ENCODE results near the gene CLIC3. TPM values are rescaled to one million over a fixed set of nuclear protein-coding genes. Genes with fewer than 3 reads are reported as not detected.

The CLIC3 gene
- total RNA-seq, 1 experiment from 2014 or later: 4.2 TPM

- no peak overlapping the region for H3K4me3 Mint-ChIP-seq (ENCODE audit: unreplicated experiment)
- no TSS peak for BruUV-seq (replicated peaks)
- H3K9me3 Mint-ChIP-seq (ENCODE audit: unreplicated experiment): peaks cover 10% of the 10 kb centered on the region
- H3K27ac Mint-ChIP-seq (ENCODE audit: low read depth, unreplicated experiment): no peak overlapping the region
- H3K27me3 Mint-ChIP-seq (ENCODE audit: insufficient read depth, unreplicated experiment): no peaks in the 10 kb centered on the region
- POLR2A ChIA-PET: no interaction called here
- no peaks in the 10 kb centered on the region for H3K36me3 Mint-ChIP-seq (ENCODE audit: insufficient read depth, unreplicated experiment)
- peaks cover 5% of the 10 kb centered on the region for H3K4me1 Mint-ChIP-seq (ENCODE audit: insufficient read depth, unreplicated experiment)
- CTCF ChIA-PET: no interaction called here
- no peak for DNase-seq (ENCODE audit: unreplicated experiment)
- TF ChIP-seq CTCF (IDR thresholded peaks at IDR 0.05; ENCODE audit: unreplicated experiment): no peak
- intact Hi-C loops (cut with micrococcal nuclease): no loop called here
Observed at GRCh38 chr9:136957461-136957860, 38.9 kb downstream of the CLIC3 start.

- no peak for TF ChIP-seq CTCF (IDR thresholded peaks at IDR 0.05; ENCODE audit: unreplicated experiment)
- H3K27ac Mint-ChIP-seq (ENCODE audit: low read depth, unreplicated experiment): no peak overlapping the region
- no TSS peak for BruUV-seq (replicated peaks)
- H3K9me3 Mint-ChIP-seq (ENCODE audit: unreplicated experiment): peaks cover 10% of the 10 kb centered on the region
- no peaks in the 10 kb centered on the region for H3K36me3 Mint-ChIP-seq (ENCODE audit: insufficient read depth, unreplicated experiment)
- peaks cover 5% of the 10 kb centered on the region for H3K4me1 Mint-ChIP-seq (ENCODE audit: insufficient read depth, unreplicated experiment)
- ChIA-PET POLR2A (no interaction called here), CTCF (no interaction called here)
- intact Hi-C loops (cut with micrococcal nuclease): no loop called here
- H3K27me3 Mint-ChIP-seq (ENCODE audit: insufficient read depth, unreplicated experiment): no peaks in the 10 kb centered on the region
- no peak overlapping the region for H3K4me3 Mint-ChIP-seq (ENCODE audit: unreplicated experiment)
- DNase-seq (ENCODE audit: unreplicated experiment): no peak
Observed at GRCh38 chr9:136956604-136957003, 39.8 kb downstream of the CLIC3 start.

- no peak overlapping the region for H3K27ac Mint-ChIP-seq (ENCODE audit: low read depth, unreplicated experiment)
- ChIA-PET CTCF (no interaction called here), POLR2A (interaction anchor here (1.0 kb wide), 1 partner anchor 8 kb away, joined by 3 read pairs; no protein-coding TSS in a partner anchor)
- no peak for TF ChIP-seq CTCF (IDR thresholded peaks at IDR 0.05; ENCODE audit: unreplicated experiment)
- no peaks in the 10 kb centered on the region for H3K36me3 Mint-ChIP-seq (ENCODE audit: insufficient read depth, unreplicated experiment)
- H3K9me3 Mint-ChIP-seq (ENCODE audit: unreplicated experiment): peaks cover 10% of the 10 kb centered on the region
- no peak overlapping the region for H3K4me3 Mint-ChIP-seq (ENCODE audit: unreplicated experiment)
- DNase-seq (ENCODE audit: unreplicated experiment): no peak
- intact Hi-C loops (cut with micrococcal nuclease): no loop called here
- peaks cover 5% of the 10 kb centered on the region for H3K4me1 Mint-ChIP-seq (ENCODE audit: insufficient read depth, unreplicated experiment)
- no peaks in the 10 kb centered on the region for H3K27me3 Mint-ChIP-seq (ENCODE audit: insufficient read depth, unreplicated experiment)
- no TSS peak for BruUV-seq (replicated peaks)
Observed at GRCh38 chr9:136955943-136956335, 40.4 kb downstream of the CLIC3 start.

- Mint-ChIP-seq H3K27ac (ENCODE audit: low read depth, unreplicated experiment) (no peak overlapping the region), H3K9me3 (ENCODE audit: unreplicated experiment) (peaks cover 10% of the 10 kb centered on the region), H3K4me3 (ENCODE audit: unreplicated experiment) (no peak overlapping the region), H3K36me3 (ENCODE audit: insufficient read depth, unreplicated experiment) (no peaks in the 10 kb centered on the region), H3K27me3 (ENCODE audit: insufficient read depth, unreplicated experiment) (no peaks in the 10 kb centered on the region), H3K4me1 (ENCODE audit: insufficient read depth, unreplicated experiment) (peaks cover 5% of the 10 kb centered on the region)
- ChIA-PET POLR2A (interaction anchor here (1.0 kb wide), 1 partner anchor 9 kb away, joined by 3 read pairs; no protein-coding TSS in a partner anchor), CTCF (no interaction called here)
- no peak for DNase-seq (ENCODE audit: unreplicated experiment)
- intact Hi-C loops (cut with micrococcal nuclease): no loop called here
- no peak for TF ChIP-seq CTCF (IDR thresholded peaks at IDR 0.05; ENCODE audit: unreplicated experiment)
- BruUV-seq (replicated peaks): no TSS peak
Observed at GRCh38 chr9:136955202-136955942, 41.0 kb downstream of the CLIC3 start.
